ENCODE measurements around the gene GGTA1. TPM values are rescaled to one million over a fixed set of nuclear protein-coding genes. Genes with fewer than 3 reads are reported as not detected.
"Not testable (repeated sequence)": the region's sequence is repeated elsewhere in the genome, so short reads cannot be mapped to it uniquely, and the experiment has no call there.

The GGTA1 gene
- total RNA-seq (2014; rRNA removed; shearing (Covaris generic)): not detected in 2 replicates
- polyA plus RNA-seq (2014; cell fraction: nucleus; rRNA removed): not detected in 2 replicates

GRCh38 chr9:121499427-121500164, at the start of gene GGTA1:
Gene GGTA1 (minus strand): TSS chr9:121499844. CDS start chr9:121467922, 31,922 bp downstream.
- peak; percentile 22 for DNase-seq (ENCODE audit: extremely low read depth, low read depth)

GRCh38 chr9:121548666-121549065, 49.0 kb upstream of the GGTA1 start:
- no peak for DNase-seq (ENCODE audit: extremely low read depth, low read depth)

- peak; percentile 97 for DNase-seq (ENCODE audit: extremely low read depth, low read depth)
Measured at GRCh38 chr9:121545875-121546423, 46.3 kb upstream of the GGTA1 start.

- no peak for DNase-seq (ENCODE audit: extremely low read depth, low read depth)
Measured at GRCh38 chr9:121545150-121545874, 45.7 kb upstream of the GGTA1 start.

- no peak for DNase-seq (ENCODE audit: extremely low read depth, low read depth)
Measured at GRCh38 chr9:121542025-121542424, 42.4 kb upstream of the GGTA1 start.

- DNase-seq (ENCODE audit: extremely low read depth, low read depth): no peak
Measured at GRCh38 chr9:121541256-121541655, 41.6 kb upstream of the GGTA1 start.

GRCh38 chr9:121538221-121538620, 38.6 kb upstream of the GGTA1 start:
- DNase-seq (ENCODE audit: extremely low read depth, low read depth): no peak

GRCh38 chr9:121537283-121537682, 37.6 kb upstream of the GGTA1 start:
- no peak for DNase-seq (ENCODE audit: extremely low read depth, low read depth)

GRCh38 chr9:121532881-121533280, 33.2 kb upstream of the GGTA1 start:
- no peak for DNase-seq (ENCODE audit: extremely low read depth, low read depth)

- no peak for DNase-seq (ENCODE audit: extremely low read depth, low read depth)
Measured at GRCh38 chr9:121529237-121529987, 29.8 kb upstream of the GGTA1 start.

GRCh38 chr9:121528642-121529041, 29.0 kb upstream of the GGTA1 start:
- no peak for DNase-seq (ENCODE audit: extremely low read depth, low read depth)

- DNase-seq (ENCODE audit: extremely low read depth, low read depth): no peak
Measured at GRCh38 chr9:121527371-121527770, 27.7 kb upstream of the GGTA1 start.

- not testable (repeated sequence) for DNase-seq (ENCODE audit: extremely low read depth, low read depth)
Measured at GRCh38 chr9:121519688-121520087, 20.0 kb upstream of the GGTA1 start.

GRCh38 chr9:121518634-121519033, 19.0 kb upstream of the GGTA1 start:
- DNase-seq (ENCODE audit: extremely low read depth, low read depth): no peak

- DNase-seq (ENCODE audit: extremely low read depth, low read depth): not testable (repeated sequence)
Measured at GRCh38 chr9:121513166-121513565, 13.5 kb upstream of the GGTA1 start.

GRCh38 chr9:121510766-121511550, 11.3 kb upstream of the GGTA1 start:
- DNase-seq (ENCODE audit: extremely low read depth, low read depth): no peak

- DNase-seq (ENCODE audit: extremely low read depth, low read depth): no peak
Measured at GRCh38 chr9:121509180-121509579, 9.5 kb upstream of the GGTA1 start.

GRCh38 chr9:121508415-121508814, 8.8 kb upstream of the GGTA1 start:
- no peak for DNase-seq (ENCODE audit: extremely low read depth, low read depth)

GRCh38 chr9:121505903-121506735, 6.5 kb upstream of the GGTA1 start:
- no peak for DNase-seq (ENCODE audit: extremely low read depth, low read depth)
